SU-DHL-6 (cell line): ENCODE measurements around the gene SCUBE1.

Source experiments
- EZH2phosphoT487 ChIP-seq: fragments of 200-600 bp; sonication (generic), shearing (Covaris generic); conservative IDR thresholded peaks from 2 replicates; pipeline ENCODE4 v1.6.1; 2018; ENCODE audit warnings: mild to moderate bottlenecking, antibody characterized with exemption, low read length, moderate library complexity, mixed read lengths
- TF ChIP-seq, protein P1 (sequence below): fragments of 200-600 bp; sonication (generic); IDR thresholded peaks from one replicate; pipeline ENCODE4 v1.5.1; 2017; ENCODE audit warnings: antibody characterized with exemption, mild to moderate bottlenecking, low read length, moderate library complexity; ENCODE audit not compliant: insufficient read depth, poor library complexity, severe bottlenecking

DNA sequence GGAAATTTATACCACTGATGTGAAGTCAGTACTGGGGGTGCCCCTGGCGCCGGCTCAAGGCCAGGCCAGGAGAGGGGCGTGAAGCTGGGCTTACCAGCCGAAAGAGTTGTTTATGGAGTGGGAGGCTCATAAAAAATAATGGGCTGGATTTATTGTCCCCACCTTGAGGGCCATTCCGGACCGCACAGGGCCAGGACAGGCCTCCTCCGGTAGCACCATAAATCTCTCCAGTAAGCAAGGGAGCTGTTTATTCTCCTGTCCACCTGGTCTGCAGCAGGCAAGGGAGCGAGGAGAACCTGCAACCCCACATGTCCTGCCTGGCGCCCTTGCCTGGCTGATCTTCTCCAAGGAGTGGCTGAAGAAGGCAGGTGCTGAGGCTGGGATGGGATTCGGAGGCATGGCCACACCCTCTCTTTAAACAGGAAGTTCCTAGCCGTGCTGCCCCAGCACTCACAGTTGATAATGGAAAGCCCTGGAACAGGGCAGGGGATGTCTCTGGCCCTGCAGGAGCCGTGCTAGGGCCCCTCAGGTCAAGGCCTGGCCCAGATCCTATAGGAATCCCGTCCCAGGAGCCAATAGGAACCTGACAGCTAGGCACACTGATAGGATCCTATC lies 65.1 kb downstream of the SCUBE1 start:
- TF ChIP-seq, protein P1, sequence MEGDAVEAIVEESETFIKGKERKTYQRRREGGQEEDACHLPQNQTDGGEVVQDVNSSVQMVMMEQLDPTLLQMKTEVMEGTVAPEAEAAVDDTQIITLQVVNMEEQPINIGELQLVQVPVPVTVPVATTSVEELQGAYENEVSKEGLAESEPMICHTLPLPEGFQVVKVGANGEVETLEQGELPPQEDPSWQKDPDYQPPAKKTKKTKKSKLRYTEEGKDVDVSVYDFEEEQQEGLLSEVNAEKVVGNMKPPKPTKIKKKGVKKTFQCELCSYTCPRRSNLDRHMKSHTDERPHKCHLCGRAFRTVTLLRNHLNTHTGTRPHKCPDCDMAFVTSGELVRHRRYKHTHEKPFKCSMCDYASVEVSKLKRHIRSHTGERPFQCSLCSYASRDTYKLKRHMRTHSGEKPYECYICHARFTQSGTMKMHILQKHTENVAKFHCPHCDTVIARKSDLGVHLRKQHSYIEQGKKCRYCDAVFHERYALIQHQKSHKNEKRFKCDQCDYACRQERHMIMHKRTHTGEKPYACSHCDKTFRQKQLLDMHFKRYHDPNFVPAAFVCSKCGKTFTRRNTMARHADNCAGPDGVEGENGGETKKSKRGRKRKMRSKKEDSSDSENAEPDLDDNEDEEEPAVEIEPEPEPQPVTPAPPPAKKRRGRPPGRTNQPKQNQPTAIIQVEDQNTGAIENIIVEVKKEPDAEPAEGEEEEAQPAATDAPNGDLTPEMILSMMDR: no peak
- no peak for TF ChIP-seq EZH2phosphoT487
